GM12875 (cell line): Measurements from ENCODE around the gene FBN1.

Source experiments
- H3K4me3 ChIP-seq: one replicate; pipeline ENCODE4 v1.5.1; 2011; ENCODE audit warnings: low read depth, low read length, control low read depth
- CTCF ChIP-seq: IDR thresholded peaks from 2 replicates; pipeline ENCODE4 v1.5.1; 2011; ENCODE audit warnings: low read depth, mild to moderate bottlenecking, control low read depth, inconsistent platforms, low read length, moderate library complexity, borderline replicate concordance; ENCODE audit not compliant: insufficient read depth

The FBN1 gene

GRCh38 chr15:48601095-48601494, 44.4 kb downstream of the FBN1 start:
- no peak overlapping the region for H3K4me3 ChIP-seq
- TF ChIP-seq CTCF: no peak

GRCh38 chr15:48596841-48597240, 48.7 kb downstream of the FBN1 start:
- no peak overlapping the region for H3K4me3 ChIP-seq
- TF ChIP-seq CTCF: no peak

GRCh38 chr15:48596415-48596814, 49.1 kb downstream of the FBN1 start:
- no peak for TF ChIP-seq CTCF
- H3K4me3 ChIP-seq: peak overlapping the region; percentile 31

- peak overlapping the region; percentile 31 for H3K4me3 ChIP-seq
- TF ChIP-seq CTCF: no peak
These were observed 49.5 kb downstream of the FBN1 start for GRCh38 chr15:48595981-48596380.

- no peak overlapping the region for H3K4me3 ChIP-seq
- TF ChIP-seq CTCF: no peak
These were observed 52.6 kb downstream of the FBN1 start for GRCh38 chr15:48592933-48593332.

GRCh38 chr15:48592221-48592731, 53.2 kb downstream of the FBN1 start:
- TF ChIP-seq CTCF: no peak
- no peak overlapping the region for H3K4me3 ChIP-seq

GRCh38 chr15:48590723-48591122, 54.8 kb downstream of the FBN1 start:
- no peak for TF ChIP-seq CTCF
- H3K4me3 ChIP-seq: no peak overlapping the region
